COLO829 (cell line): Measurements from ENCODE around the gene BUB1B.
"Not testable (repeated sequence)": the region's sequence is repeated elsewhere in the genome, so short reads cannot be mapped to it uniquely, and the experiment has no call there.

Experiments
- DNase-seq: peaks from one replicate; pipeline ENCODE4 v3.0.0; 2012; ENCODE audit warnings: low spot score

The BUB1B gene, protein sequence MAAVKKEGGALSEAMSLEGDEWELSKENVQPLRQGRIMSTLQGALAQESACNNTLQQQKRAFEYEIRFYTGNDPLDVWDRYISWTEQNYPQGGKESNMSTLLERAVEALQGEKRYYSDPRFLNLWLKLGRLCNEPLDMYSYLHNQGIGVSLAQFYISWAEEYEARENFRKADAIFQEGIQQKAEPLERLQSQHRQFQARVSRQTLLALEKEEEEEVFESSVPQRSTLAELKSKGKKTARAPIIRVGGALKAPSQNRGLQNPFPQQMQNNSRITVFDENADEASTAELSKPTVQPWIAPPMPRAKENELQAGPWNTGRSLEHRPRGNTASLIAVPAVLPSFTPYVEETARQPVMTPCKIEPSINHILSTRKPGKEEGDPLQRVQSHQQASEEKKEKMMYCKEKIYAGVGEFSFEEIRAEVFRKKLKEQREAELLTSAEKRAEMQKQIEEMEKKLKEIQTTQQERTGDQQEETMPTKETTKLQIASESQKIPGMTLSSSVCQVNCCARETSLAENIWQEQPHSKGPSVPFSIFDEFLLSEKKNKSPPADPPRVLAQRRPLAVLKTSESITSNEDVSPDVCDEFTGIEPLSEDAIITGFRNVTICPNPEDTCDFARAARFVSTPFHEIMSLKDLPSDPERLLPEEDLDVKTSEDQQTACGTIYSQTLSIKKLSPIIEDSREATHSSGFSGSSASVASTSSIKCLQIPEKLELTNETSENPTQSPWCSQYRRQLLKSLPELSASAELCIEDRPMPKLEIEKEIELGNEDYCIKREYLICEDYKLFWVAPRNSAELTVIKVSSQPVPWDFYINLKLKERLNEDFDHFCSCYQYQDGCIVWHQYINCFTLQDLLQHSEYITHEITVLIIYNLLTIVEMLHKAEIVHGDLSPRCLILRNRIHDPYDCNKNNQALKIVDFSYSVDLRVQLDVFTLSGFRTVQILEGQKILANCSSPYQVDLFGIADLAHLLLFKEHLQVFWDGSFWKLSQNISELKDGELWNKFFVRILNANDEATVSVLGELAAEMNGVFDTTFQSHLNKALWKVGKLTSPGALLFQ

DNA sequence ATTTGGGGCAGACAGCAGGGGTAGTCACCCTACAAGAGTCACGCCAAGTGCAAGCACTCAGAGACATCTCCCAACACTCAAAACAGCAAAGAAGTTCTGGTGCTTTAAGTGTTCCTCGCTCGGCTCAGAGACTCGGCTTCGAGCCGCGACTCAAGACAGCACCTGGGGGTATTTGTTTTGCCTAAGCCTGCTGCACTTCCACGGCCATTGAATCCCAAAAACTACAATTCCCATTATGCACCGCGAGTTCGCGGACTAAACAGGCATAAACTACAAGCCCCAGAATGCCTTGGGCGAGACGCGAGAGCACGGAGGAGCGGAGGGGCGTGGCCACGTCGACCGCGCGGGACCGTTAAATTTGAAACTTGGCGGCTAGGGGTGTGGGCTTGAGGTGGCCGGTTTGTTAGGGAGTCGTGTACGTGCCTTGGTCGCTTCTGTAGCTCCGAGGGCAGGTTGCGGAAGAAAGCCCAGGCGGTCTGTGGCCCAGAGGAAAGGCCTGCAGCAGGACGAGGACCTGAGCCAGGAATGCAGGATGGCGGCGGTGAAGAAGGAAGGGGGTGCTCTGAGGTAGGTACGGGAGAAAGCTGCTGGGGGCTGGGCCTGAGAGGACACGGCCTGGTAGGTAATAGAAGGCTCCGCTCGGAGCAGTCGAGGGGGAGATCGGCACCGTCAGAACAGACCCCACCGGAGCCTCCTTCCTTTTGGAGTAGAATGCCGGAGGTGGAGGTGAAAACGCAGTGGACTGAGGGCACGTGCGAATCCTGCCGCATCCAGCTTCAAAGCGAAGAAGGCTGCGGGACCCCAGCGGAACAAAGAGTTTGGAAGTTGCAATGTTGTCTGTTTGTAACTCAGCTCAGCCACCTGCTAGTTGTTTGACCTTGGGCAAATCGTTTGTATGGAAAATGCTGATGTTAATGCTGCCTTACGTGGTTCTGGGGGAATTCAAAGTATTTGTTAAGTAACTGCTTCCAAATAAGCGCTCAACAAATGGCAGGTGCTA, at the start of gene BUB1B:
TSS of gene BUB1B (plus strand) at position 381 of the 1,000 bp plus-strand sequence. CDS start at position 533, 152 bp downstream.
- DNase-seq: peak; percentile 95

DNA sequence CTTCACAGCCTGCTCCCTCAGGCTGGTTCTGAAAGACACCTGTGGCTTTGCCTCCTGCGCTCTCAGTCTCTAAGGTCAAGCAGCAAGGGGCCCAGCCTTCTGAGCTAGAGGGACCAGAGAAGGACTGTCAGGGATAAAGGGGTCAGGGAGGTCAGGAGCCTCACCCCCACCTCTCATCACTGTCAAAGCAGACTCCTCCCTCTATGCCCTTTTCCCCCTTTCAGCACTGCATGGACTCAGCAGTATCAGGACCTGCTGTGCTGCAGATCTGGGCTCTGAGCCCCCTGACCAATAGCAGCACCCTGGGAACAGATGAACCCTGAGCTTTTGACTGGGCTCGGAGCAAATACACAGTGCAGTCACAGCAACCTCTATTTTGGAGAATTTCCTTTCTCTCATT, 49.0 kb upstream of the BUB1B start:
- no peak for DNase-seq

DNA sequence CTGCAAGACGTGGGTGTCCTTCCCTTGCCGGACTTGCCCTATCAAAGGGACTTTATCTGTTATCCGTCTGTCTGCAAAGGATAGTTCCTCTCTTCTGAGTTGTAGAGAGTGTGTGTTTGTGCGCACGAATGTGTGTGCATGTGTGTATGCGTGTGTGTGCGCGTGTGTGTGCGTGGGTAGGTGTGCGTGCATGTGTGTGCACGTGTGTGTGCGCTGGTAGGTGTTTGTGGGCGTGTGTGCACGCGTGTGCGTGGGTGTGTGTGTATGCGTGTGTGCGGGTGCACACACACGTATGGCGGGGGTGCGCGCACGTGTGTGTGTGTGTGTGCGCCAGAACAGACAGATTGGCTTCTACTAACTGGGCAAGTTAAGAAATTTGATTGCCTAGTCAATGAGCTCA, 48.1 kb upstream of the BUB1B start:
- no peak for DNase-seq

DNA sequence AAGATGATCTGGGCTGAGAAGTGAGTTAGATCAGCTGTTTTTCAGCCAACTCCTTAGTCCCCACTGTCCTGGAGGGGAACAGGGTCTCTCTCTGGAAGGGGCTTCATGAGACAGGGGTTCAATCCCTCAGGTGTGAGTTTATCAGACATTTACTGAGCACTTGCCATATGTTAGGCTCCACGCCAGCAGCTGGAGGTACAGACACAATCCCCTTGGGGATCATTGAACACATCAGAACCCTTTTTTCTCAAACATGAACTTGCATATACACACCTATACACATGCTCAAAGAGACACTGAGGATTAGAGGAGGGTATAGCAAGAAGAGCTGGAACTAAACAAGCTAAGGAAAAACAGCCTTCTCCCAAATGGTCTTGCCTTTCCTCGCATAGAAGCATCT, 46.7 kb upstream of the BUB1B start:
- no peak for DNase-seq

DNA sequence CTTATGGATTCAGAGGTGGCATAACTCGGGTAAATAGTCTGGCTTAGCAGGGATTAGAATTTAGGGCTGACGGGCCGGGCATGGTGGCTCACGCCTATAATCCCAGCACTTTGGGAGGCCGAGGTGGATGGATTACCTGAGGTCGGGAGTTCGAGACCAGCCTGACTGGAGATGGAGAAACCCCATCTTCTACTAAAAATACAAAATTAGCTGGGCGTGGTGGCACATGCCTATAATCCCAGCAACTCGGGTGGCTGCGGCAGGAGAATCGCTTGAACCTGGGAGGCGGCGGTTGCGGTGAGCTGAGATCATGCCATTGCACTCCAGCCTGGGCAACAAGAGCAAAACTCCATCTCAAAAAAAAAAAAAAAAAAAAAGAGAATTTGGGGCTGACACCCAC, 45.8 kb upstream of the BUB1B start:
- DNase-seq: not testable (repeated sequence)

DNA sequence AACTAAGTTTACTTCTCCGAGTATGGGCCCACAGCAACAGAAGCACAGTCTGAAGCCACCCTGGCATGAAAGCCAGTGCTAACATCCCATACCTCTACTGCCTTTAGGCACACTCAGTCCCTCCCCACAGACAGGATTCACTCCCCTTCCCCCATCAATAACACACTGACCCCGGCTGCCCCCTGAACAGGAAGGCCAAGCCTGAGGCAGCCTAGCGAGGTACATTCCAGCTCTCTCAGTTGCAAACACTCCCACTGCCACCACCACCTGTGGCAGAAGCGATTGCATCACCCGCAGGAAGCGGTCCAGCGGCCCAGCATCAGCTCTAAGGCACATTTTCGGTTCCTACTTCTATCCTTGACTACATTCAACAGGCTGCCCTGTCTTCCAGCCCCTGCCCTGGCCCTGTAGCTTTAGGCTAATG, 45.2 kb upstream of the BUB1B start:
- DNase-seq: no peak

DNA sequence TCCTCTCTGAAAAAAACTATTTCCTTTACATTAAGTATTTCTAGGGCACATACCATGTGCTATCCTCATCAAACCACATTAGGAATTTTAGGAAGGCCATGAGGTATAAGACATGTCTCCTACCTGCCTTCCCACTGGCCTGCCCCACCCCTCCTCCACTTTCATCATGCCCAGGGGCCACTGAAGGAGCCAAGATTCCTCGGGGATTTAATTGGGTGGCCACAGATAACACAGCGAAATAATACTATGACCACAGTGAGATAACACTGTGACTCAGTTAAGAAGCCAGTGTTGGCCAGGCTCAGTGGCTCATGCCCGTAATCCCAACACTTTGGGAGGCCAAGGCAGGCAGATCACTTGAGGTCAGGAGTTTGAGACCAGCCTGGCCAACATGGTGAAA, 42.4 kb upstream of the BUB1B start:
- no peak for DNase-seq

DNA sequence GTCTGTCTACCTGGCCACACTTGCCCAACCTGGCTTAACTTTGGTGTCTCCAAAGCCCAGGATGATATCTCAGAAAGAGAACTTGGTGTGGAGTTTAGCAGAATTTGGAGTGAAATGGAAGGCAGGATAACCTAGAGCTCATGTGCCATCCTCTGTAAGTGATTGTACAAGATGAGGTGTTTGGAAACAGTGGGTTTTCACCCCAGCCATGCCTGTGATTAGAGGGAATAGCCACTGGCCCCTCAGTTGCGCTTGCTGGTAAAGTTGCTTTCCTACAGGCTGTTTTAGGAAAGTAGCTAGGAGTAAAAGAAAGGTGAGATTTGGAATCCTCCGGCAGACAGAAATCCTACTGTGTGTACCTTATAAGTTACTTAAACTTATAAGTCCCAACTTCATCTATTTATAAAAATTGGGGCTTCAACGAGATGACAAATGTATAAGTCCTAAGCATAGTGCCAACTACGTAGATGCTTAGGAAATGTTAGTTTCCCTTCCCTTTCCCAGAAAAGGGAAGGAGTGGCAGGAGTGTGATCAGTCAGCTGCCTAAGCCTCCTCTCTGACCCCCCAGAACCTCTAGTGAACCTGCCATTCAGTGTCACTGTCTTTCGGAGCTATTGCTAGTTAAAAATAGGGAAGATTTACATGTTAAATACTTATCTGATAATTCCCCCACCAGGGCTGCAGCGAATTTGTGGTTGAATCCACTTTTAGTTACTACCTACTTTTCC, 38.8 kb upstream of the BUB1B start:
- no peak for DNase-seq

DNA sequence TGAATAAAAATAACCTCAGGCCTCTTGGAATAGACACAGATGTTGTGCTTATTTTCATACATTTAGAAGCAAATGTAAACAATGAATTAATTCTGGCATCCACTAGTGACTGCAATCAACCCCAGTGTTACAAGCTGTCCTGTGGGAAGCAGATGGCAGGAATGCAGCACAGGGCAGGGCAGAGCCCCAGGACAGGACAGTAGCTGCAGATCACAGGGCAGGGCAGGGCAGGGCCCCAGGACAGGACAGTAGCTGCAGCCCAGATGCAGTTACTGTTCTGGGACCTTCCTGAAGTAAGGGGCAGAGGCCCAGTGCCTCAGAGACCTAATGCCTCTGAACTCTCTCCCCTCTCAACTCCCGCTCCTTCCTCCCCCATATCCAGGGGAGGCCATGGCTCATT, 37.9 kb upstream of the BUB1B start:
- DNase-seq: not testable (repeated sequence)

DNA sequence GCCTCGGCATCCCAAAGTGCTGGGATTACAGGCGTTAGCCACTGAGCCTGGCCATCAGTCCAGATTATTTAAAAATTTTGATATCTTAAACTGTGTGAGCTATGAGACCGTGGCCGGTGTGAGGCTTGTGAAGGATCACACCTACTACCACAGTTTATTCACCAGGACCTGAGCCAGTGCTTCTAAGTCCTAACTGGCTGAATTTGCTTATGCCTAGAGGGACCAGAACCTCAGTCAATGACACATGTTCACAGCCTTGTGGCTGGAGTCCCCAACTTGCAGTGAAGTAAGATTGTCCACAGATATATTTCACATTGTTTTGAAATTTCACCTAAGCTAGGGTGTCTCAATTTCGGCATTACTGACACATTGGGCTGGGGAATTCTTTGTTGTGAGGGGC, 37.0 kb upstream of the BUB1B start:
- DNase-seq: not testable (repeated sequence)

DNA sequence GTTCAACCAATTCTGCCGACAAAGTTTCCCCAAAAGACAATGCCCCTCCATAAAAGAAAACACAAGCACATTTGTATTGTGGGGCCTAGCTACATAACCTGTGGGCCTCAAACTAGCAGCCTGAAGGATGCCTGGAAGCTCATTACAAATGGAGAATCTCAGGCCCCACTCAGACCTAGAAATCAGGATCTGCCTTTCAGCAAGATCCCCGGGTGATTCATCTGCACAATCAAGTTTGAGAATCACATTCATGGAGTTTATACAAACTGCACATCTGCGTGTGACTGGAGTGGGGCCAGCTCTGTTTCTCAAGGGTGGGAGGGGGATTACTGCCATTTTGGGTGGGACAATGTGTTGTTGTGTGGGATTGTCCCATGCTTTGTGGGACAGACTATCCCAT, 36.5 kb upstream of the BUB1B start:
- not testable (repeated sequence) for DNase-seq

DNA sequence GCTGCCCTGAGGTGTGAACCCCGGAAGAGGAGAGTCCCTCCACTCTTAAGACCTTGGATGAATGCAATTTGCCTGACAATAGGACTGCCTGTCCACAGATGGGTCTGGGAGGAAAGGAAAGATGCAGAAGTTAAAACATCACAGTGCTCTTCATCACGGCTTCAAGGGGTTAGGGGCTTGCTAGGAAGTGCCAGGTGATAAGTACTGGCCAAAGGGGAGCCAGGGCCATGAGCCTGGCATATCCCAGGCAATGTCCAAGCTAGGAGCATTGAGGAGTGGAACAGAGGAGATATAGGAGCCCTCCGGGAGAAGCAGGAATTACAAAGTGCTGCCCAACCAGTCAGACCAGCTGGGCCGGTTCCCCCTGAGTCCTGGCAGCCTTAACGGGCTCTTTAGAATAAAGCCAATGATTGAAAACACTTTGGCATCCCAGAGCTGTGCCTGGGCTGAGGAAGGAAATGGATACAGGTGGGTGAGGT, 36.0 kb upstream of the BUB1B start:
- not testable (repeated sequence) for DNase-seq

DNA sequence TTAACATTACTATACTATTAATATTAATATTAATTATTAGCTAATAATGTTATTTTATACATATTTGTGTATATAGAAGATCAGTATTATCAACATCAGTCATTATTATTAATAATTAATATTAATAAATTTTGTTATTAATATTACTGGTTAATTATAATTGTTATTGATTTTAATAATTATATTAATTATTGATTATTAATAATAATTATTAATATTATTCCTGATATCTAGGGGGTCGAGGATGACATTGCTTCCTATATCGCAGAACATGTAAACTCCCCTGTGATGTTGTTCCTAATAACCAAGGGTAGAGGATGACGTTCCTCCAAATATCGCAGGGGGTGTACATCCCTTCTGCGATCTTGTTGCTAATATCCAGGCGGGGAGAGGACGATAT, 34.9 kb upstream of the BUB1B start:
- DNase-seq: no peak

DNA sequence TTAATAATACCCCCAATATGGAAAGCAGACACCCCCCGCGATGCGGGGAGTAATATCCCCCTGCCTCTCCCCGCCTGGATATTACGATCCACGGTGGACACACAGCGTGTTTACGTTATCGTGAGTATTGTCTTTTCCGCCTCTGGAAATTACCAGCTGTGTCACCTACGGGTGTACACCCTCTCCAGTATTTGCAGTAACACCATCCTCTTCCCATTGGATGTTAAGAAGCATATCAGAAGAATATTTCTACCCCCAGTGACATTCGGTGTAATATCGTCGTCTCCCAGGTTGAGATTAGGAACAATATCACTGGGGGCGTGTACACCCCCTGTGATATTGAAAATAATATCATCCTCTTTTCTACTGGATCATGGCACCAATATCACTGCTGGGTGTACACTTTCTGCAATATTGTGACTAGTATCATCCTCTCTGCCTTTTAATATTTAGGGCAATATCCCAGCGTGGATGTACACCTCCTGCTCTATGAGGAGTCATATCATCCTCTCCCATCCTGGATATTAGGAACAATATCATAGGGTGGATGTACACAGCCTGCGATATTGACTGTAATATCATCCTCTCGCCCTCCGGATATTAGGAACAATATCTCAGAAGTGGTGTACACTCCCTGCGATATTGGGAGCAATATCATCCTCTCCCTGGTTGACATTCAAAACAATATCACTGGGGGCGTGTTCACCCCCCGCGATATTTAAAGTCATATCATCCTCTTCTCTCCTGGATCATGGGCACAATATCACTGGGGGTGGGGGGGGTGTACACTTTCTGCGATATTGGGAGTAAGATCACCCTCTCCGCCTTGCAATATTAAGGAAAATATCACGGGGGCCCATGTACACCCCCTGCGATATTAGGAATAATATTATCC, 31.9 kb upstream of the BUB1B start:
- no peak for DNase-seq

DNA sequence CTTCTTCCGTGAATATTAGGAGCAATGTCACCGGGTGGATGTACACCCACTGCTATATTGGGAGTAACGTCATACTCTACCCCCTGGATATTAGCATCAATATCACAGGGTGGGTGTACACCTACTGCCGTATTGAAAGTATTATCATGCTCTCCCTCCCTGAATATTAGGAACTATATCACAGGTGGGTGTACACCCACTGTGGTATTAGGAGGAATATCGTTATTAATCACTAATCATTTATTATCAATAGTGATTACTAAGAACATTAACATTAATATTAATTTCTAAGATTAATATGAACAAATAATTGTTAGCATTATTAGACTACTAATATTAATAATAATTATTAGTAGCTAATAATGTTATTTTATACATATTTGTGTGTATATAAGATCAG, 30.8 kb upstream of the BUB1B start:
- no peak for DNase-seq

DNA sequence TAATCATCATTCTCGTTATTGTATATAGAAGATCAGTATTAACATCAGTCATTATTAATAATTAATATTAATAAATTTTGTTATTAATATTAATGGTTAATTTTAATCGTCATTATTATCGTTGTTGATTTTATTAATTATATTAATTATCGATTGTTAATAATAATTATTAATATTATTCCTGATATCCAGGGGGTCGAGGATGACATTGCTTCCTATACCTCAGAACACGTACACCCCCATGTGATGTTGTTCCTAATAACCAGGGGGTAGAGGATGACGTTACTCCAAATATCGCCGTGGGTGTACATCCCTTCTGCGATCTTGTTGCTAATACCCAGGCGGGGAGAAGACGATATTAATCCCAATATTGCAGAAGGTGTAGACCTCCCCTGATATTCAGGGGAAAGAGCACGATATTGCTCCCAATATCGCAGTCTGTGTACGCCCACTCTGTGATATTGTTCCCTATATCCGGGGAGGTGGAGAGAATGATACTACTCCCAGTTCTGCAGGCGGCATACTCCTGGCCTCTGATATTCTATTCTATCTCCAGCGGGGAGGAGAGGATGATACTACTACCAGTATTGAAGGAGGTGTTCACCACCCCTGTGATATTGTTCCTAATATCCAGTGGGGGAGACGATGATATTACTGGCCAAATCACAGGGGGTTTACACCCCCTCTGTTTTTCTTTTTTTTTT, 29.9 kb upstream of the BUB1B start:
- DNase-seq: no peak

DNA sequence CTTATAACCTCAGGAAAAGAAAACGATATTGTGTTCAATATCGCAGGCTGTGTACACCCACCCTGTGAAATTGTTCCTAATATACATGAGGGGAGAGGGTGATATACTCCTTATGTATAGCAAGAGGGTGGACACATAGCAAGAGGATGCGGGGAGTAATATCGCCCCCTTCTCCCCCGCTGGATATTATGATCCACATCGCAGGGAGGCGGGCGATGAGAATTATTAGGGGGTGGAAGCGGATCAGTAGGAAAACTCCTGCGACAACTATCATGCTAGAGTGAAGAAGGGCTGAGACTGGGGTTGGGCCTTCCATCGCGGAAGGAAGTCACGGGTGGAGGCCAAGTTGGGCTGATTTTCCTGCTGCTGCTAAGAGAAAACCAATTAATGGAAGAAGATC, 27.3 kb upstream of the BUB1B start:
- no peak for DNase-seq

DNA sequence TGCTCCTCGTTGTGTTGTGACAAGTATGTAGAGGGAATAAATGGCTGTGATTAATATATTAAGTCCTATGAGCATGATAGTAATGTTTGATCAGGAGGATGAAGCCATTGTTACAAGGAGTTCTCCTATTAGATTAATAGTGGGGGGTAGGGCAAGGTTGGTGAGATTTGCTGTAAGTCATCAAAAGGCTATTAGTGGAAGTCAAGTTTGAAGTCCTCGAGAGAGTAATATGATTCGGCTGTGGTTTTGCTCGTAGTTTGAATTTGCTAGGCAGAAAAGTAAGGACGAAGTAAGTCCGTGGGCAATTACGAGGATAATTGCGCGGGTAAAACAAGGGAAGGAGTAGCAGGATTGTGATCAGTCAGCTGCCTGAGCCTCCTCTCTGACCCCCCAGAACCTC, 26.0 kb upstream of the BUB1B start:
- no peak for DNase-seq

DNA sequence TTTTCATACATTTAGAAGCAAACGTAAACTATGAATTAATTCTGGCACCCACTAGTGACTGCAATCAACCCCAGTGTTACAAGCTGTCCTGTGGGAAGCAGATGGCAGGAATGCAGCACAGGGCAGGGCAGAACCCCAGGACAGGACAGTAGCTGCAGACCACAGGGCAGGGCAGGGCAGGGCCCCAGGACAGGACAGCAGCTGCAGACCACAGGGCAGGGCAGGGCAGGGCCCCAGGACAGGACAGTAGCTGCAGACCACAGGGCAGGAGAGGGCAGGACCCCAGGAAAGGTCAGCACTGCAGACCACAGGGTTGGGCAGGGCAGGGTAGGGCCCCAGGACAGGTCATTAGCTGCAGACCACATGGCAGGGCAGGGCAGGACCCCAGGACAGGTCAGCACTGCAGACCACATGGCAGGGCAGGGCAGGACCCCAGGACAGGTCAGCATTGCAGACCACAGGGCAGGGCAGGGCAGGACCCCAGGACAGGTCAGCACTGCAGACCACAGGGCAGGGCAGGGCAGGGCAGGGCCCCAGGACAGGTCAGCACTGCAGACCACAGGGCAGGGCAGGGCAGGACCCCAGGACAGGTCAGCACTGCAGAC, 24.9 kb upstream of the BUB1B start:
- not testable (repeated sequence) for DNase-seq
